HEK293T (cell line): ENCODE results near the gene ACSF2.

Source experiments
- CTCF ChIA-PET: fragments of 350-600 bp; formaldehyde crosslinking; extraction: SDS; loops from one replicate; lab custom pipeline; 2021; ENCODE audit warnings: antibody characterized with exemption, inconsistent platforms; lab: Yijun Ruan, JAX
- POLR2A ChIA-PET: fragments of 350-600 bp; formaldehyde crosslinking; extraction: SDS; loops from one replicate; lab custom pipeline; 2020; ENCODE audit warnings: antibody characterized with exemption, inconsistent platforms; lab: Yijun Ruan, JAX
- DNase-seq: peaks from one replicate; pipeline ENCODE4 v3.0.0; 2012; ENCODE audit warnings: mixed read lengths; ENCODE audit errors: extremely low spot score
- ARNT ChIP-seq: fragments of 450-650 bp; IDR thresholded peaks from 2 replicates; pipeline ENCODE4 v1.6.1; 2017; ENCODE audit warnings: mild to moderate bottlenecking
- BHLHE40 ChIP-seq: fragments of 450-650 bp; IDR thresholded peaks from 2 replicates; pipeline ENCODE4 v1.6.1; 2016; ENCODE audit warnings: mild to moderate bottlenecking, moderate library complexity, borderline replicate concordance
- CTBP1 ChIP-seq: fragments of 450-650 bp; IDR thresholded peaks from 2 replicates; pipeline ENCODE4 v1.6.1; 2016; ENCODE audit warnings: borderline replicate concordance
- ELF4 ChIP-seq: fragments of 450-650 bp; IDR thresholded peaks from 2 replicates; pipeline ENCODE4 v1.6.1; 2017; ENCODE audit warnings: antibody characterized with exemption
- FOXA1 ChIP-seq: fragments of 450-650 bp; IDR thresholded peaks from 2 replicates; pipeline ENCODE4 v1.6.1; 2016; ENCODE audit warnings: mild to moderate bottlenecking
- FOXK2 ChIP-seq: fragments of 450-650 bp; IDR thresholded peaks from 2 replicates; pipeline ENCODE4 v1.6.1; 2016; ENCODE audit warnings: mild to moderate bottlenecking
- FOXM1 ChIP-seq: fragments of 450-650 bp; IDR thresholded peaks from 2 replicates; pipeline ENCODE4 v1.6.1; 2017; ENCODE audit warnings: mild to moderate bottlenecking, borderline replicate concordance
- HDGF ChIP-seq: fragments of 450-650 bp; IDR thresholded peaks from 2 replicates; pipeline ENCODE4 v1.6.1; 2017; ENCODE audit warnings: antibody characterized with exemption, borderline replicate concordance
- L3MBTL2 ChIP-seq: fragments of 450-650 bp; conservative IDR thresholded peaks from 2 replicates; pipeline ENCODE4 v1.6.1; 2016; ENCODE audit warnings: mild to moderate bottlenecking
- LEF1 ChIP-seq: fragments of 450-650 bp; IDR thresholded peaks from 2 replicates; pipeline ENCODE4 v1.6.1; 2017; ENCODE audit warnings: mild to moderate bottlenecking, borderline replicate concordance
- NFRKB ChIP-seq: fragments of 450-650 bp; IDR thresholded peaks from 2 replicates; pipeline ENCODE4 v1.6.1; 2016; ENCODE audit warnings: mild to moderate bottlenecking, moderate library complexity
- SP1 ChIP-seq: fragments of 450-650 bp; IDR thresholded peaks from 2 replicates; pipeline ENCODE4 v1.6.1; 2017
- SUZ12 ChIP-seq: fragments of 450-650 bp; IDR thresholded peaks from 2 replicates; pipeline ENCODE4 v1.6.1; 2016; ENCODE audit warnings: mild to moderate bottlenecking
- TARDBP ChIP-seq: fragments of 450-650 bp; IDR thresholded peaks from 2 replicates; pipeline ENCODE4 v1.6.1; 2016
- ZNF384 ChIP-seq: fragments of 450-650 bp; IDR thresholded peaks from 2 replicates; pipeline ENCODE4 v1.6.1; 2016
- TF ChIP-seq, protein P1 (sequence below): fragments of 450-650 bp; IDR thresholded peaks from 2 replicates; pipeline ENCODE4 v1.6.1; 2016

The ACSF2 gene

DNA sequence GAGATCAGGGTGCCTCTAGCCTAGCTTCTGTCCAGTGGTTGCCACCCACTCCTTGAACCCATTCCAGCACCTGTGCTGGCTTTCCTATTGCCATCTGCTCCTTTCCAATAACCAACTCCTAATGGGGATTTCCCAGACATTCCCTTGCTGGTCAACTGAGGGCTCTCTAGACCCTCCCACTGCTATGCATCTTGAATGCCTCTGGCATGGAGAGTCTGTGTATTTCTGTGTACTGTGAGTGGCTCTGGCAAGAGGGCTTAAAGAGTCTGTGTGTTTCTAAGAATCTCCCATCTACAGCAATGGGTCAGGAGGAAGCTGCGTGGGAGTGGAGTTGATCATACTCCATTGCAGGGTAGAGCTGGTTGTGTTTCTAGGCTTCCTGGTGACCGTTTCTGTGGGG, 95.5 kb downstream of the ACSF2 start:
- no peak for DNase-seq
- no peak for TF ChIP-seq CTBP1
- no peak for TF ChIP-seq SP1
- TF ChIP-seq LEF1 = no peak
- TF ChIP-seq HDGF = no peak
- no peak for TF ChIP-seq FOXK2
- TF ChIP-seq ARNT = no peak
- no peak for TF ChIP-seq BHLHE40
- no peak for TF ChIP-seq FOXM1
- TF ChIP-seq TARDBP = no peak
- no peak for TF ChIP-seq ELF4
- TF ChIP-seq NFRKB = no peak
- no peak for TF ChIP-seq ZNF384
- no peak for TF ChIP-seq L3MBTL2
- no peak for TF ChIP-seq FOXA1
- TF ChIP-seq, protein P1, sequence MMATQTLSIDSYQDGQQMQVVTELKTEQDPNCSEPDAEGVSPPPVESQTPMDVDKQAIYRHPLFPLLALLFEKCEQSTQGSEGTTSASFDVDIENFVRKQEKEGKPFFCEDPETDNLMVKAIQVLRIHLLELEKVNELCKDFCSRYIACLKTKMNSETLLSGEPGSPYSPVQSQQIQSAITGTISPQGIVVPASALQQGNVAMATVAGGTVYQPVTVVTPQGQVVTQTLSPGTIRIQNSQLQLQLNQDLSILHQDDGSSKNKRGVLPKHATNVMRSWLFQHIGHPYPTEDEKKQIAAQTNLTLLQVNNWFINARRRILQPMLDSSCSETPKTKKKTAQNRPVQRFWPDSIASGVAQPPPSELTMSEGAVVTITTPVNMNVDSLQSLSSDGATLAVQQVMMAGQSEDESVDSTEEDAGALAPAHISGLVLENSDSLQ = no peak
- no peak for TF ChIP-seq SUZ12
- ChIA-PET CTCF (interaction anchor here (1.5 kb wide), 1 partner anchor 20 kb away, joined by 9 read pairs; no protein-coding TSS in a partner anchor), POLR2A (interaction anchor here (0.5 kb wide), 1 partner anchor 8 kb away, joined by 3 read pairs; no protein-coding TSS in a partner anchor)

DNA sequence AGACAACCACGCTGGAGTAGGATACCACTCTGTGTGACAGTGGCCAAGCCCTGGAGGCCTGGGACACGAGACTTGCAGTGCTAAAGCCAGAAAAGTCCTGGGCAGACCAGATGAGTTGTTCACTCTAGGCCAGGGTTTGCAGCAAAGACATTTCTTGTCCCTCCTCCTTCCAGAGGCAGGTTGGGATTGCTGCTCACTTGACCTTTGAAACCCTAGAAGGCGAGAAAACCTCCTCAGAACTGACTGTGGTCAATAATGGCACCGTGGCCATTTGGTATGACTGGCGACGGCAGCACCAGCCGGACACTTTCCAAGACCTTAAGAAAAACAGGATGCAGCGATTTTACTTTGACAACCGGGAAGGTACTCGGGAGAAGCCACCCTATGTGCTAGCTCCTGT, 96.7 kb downstream of the ACSF2 start:
- POLR2A ChIA-PET = no interaction called here
- DNase-seq = no peak
- CTCF ChIA-PET = no interaction called here
- TF ChIP-seq ZNF384 (no peak), SUZ12 (no peak), LEF1 (no peak), CTBP1 (no peak), NFRKB (no peak), ELF4 (no peak), FOXK2 (no peak), TARDBP (no peak), FOXM1 (no peak), SP1 (no peak), FOXA1 (no peak), BHLHE40 (no peak), L3MBTL2 (no peak), ARNT (no peak)

DNA sequence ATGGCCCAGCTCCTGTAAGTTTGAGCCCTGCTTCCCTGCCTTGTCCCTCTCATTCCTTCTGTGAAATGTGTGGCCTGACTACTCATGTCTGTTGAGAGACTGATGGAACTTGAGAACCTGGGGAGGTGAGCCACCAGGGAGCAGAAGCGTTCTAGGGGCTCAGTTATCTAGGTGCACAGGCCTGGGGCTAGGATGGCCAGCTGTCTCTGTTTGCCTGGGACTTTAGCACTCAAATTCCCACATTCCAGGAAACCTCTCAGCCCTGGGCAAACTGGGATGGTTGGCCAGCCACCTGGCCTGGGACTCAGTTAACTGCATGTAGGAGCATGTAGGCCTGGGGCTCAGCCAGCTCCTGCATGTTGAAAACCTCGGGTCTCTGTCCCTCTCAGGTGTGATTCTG, 97.2 kb downstream of the ACSF2 start:
- POLR2A ChIA-PET = no interaction called here
- no peak for DNase-seq

More for the DNA sequence above, 97.2 kb downstream of the ACSF2 start:
- CTCF ChIA-PET = no interaction called here
- TF ChIP-seq ARNT (no peak), HDGF (no peak), FOXK2 (no peak), L3MBTL2 (no peak), FOXA1 (no peak), ZNF384 (no peak)
- TF ChIP-seq, protein P1 = no peak
